HG02759 (cell line): Measurements from ENCODE around the gene FYB2.
A peak's percentile ranks its signal among the peaks of the same experiment; 100 is the strongest.
"Not testable (repeated sequence)": the region's sequence is repeated elsewhere in the genome, so short reads cannot be mapped to it uniquely, and the experiment has no call there.

ENCODE experiments used
- ATAC-seq: cut with Tn5 transposase; IDR thresholded peaks from one replicate; pipeline ENCODE4 v1.9.1; 2021; ENCODE audit warnings: mild to moderate bottlenecking, moderate library complexity; ENCODE audit not compliant: unreplicated experiment

The FYB2 gene

GRCh38 chr1:56798053-56798471 is 21.1 kb downstream of the FYB2 start:
- no peak for ATAC-seq

DNA sequence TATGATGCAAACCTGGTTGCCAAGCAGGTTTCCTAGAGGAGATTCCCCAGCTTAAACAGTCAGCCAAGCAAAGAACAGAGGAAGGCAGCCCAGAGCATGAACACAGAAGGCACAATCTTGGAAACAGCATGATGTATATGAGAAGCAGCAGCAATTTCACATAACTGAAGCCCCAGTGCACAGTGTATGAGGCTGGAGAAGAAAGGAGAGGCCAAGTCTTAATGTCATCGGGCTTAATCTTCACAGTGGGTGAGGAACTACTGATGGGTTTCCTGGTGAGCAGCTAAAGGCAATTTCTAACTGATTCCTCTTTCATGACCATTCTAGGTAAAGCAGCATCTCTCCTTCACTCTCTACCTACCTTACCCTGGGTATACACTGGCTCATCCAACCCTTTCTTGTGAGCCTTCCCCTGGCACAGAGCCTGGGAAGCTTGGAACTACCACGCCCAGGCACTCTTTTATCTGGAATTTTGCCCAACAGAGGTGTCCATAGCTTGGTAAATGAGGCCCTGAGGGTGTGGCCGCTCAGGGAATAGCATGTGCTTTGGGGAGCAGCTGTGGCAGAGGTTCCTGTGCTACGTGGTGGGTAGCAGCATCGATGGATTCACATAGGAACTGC is 22.0 kb downstream of the FYB2 start:
- no peak for ATAC-seq

GRCh38 chr1:56795870-56796269 is 23.3 kb downstream of the FYB2 start:
- ATAC-seq = no peak

DNA sequence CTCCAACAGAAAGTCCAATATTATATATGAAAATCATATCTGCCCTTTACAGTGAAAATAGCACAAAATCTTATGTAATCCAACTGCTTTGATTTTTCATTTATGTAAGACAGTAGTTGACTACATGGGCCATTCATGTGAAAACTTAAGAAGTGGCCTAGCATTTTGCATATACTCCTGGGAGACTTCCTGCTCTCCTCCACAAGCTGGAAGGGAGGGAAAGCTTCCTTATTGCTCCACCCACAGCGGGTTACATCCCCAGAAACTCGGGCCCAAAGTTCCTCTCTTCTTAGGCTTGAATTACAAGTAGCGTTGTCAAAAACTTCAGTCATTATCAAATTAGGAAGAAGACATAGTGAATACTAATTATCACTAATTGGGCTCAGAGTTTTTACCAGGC is 29.2 kb downstream of the FYB2 start:
- no peak for ATAC-seq

DNA sequence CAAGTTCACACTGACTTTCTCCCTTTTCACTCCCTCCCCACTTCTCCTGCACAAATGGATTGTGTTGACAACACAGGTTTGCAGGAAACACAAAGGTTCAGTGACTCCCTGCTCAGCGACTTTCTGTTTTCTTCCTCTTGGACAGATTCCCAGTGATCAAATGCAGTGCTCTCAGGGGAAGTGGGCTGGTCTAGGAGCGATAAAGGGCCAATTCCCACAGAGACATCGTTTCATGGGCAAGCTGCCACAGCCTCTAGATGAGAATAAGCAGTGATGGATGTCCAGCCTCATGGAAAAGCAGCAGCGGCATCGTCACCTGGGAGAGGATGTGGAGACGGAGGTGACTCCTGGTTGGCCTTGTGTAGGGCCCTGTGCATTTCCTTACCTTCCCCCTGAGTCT is 30.6 kb downstream of the FYB2 start:
- ATAC-seq = no peak

GRCh38 chr1:56788102-56788501 is 31.1 kb downstream of the FYB2 start:
- ATAC-seq = no peak

DNA sequence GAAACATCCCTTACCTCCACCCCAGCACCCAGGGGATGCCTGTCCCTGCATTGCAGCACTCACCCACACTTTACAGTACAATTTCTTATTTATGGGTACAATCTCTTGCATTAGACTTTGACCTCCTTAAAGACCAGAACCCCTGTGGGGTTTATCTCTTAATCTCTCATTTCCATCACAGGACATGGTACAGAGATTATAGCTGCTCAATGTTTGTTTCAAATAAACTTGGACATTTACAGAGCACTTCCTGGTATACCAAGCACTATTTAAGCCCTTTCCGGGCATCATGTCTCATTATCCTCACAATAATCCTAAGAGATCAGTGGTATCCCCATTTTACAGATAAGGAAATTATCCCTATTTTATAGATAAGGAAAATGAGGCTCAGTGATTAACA is 31.9 kb downstream of the FYB2 start:
- no peak for ATAC-seq

- no peak for ATAC-seq
Observed at GRCh38 chr1:56782773-56783172, 36.4 kb downstream of the FYB2 start.

GRCh38 chr1:56780826-56781225 is 38.4 kb downstream of the FYB2 start:
- ATAC-seq = no peak

DNA sequence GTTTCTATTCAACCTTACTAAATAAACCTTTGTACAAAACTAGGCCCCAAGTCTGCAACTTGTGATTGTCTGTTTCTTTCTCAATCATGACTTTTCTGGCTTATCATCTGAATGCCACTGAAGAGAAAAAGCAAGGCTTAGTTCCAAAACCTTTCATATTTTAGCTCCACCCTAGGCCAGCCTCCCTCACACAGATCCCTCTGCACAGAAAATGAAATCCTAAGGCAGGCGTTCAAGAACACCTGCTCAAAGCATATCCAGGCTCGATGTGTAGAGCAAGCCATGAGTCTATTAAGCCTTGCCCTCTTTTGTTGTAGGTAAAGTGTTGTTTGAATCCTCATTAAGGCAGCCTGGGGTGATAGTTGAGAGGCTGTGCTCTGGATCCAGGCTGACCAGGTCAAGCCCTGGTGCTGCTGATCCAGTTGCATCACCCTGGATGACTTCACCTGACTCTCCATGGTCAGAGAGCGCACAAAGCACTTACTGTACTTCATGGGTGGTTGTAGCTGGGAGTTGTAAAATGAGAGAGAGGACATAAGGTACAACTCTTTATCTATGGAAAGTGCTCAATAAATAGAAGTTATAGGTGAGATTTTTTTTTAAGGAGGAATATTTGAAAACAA is 39.0 kb downstream of the FYB2 start:
- no peak for ATAC-seq

DNA sequence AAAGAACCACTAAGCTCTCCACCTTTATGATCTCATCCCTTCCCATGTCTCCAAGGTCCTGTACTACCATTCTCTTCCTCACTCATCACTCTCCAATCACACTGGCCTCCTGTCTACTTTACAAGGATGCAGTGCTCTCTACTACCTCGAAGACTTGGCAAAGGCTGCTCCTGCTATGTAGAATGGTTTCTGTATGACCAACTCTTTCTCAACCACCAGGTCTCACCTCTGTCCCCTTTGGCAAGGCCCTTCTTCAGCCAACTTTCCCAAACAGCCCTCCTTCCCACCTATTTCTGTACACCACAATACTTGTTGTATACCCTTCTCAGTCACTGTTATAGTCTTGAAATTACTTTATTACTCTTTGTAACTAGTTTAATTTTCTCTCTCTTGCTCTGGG is 41.2 kb downstream of the FYB2 start:
- no peak for ATAC-seq

- ATAC-seq = not testable (repeated sequence)
Observed at GRCh38 chr1:56774732-56775131, 44.5 kb downstream of the FYB2 start.

GRCh38 chr1:56774067-56774609 is 45.1 kb downstream of the FYB2 start:
- ATAC-seq = peak; percentile 49

GRCh38 chr1:56773341-56774066 is 45.7 kb downstream of the FYB2 start:
- no peak for ATAC-seq

DNA sequence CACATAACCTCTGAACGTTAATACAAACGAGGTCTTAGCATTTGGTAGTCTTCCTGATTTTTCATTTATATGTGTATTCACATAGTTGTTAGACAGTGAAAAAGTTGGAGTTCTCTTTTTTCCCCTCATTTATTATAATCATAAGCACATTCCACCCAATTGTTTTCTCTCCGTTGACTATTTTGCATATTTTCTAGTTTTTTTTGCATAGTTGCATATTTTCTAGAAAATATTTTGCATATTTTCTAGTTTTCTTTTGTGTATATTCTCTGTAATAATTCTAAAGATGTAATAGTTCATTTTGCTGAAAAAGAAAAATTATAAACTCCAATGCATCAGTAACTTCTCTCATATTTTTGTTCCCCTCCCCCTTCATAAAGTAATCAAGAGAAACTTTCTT is 47.5 kb downstream of the FYB2 start:
- ATAC-seq = no peak

DNA sequence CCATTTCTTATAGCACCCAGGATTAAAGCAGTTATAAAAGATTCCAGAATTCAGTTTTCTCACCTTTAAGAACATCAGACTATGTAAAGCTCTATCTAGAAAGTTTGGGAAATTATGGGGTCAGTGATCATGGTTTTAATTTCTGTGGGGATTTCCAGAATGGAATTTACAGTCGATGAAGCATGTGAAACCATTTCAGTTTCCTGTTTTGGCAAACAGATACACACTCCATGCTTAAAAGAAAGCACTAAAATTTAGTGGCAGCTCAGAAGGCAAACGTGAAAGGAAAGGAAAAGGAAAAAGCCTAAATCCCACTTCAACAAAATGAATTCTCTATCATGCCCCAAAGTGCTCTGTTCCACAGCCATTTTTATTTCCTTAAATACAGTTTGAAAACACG is 60.4 kb downstream of the FYB2 start:
- no peak for ATAC-seq

DNA sequence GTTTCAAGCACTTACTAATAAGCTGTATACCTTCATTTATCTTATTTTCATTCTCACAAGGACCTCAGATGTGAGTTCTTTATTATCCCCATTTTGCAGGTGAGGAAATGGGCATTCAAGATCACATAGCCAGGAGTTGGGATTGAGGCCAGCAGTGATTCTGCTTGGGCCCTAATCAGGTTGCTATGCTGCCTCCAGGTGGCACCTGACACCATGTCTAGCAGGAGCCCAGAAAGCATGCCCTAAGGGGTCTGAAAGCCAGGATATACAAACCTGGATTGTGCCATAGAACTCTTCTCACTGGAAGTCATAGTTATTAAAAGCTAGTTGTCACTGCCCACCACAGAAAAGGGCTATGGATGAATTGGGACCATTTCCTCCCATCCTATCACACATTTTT is 61.1 kb downstream of the FYB2 start:
- no peak for ATAC-seq

- ATAC-seq = no peak
Observed at GRCh38 chr1:56755911-56756310, 63.3 kb downstream of the FYB2 start.

- no peak for ATAC-seq
Observed at GRCh38 chr1:56754708-56755479, 64.3 kb downstream of the FYB2 start.

DNA sequence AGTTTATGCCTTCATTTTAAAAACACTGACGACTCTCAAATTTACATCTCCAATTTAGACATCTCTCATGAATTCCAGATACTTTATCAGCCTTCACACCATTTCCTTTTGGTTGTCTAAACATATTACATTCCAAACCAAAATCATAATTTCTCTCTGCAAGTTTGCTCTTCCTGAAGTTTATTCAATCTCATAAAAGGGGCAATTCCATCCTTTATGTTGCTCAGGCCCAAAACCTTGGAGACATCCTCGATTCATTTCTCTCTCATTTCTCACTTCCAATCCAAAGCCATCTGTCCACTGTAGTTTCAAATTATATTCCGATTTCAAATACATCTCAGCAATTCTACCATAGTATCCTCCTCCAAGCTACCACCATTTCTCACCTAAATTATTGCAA is 74.0 kb downstream of the FYB2 start:
- no peak for ATAC-seq

GRCh38 chr1:56728964-56729363 is 90.2 kb downstream of the FYB2 start:
- ATAC-seq = no peak
